ENCODE data around the gene TPRG1.
A peak's percentile ranks its signal among the peaks of the same experiment; 100 is the strongest.
"Not testable (repeated sequence)": the region's sequence is repeated elsewhere in the genome, so short reads cannot be mapped to it uniquely, and the experiment has no call there.

The TPRG1 gene

DNA sequence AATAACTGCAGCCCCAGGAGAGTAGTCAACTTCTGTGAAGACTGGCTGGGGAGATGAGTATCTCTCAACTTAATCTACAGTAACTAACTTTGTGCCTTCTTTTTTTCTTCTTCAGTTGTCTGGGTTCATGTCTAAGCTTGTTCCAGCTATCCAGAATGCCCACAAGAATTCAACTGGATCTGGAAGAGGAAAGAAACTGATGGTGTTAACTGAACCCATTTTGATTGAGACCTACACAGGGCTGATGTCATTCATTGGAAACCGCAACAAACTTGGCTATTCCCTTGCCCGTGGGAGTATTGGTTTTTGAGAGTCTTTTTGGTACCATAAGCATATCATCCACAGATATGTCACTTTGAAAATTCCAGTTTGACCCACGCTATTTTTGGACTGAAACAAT, 148.7 kb downstream of the TPRG1 start:
- no peak for DNase-seq

- no peak for DNase-seq
Observed at GRCh38 chr3:189322339-189322738, 150.6 kb downstream of the TPRG1 start.

DNA sequence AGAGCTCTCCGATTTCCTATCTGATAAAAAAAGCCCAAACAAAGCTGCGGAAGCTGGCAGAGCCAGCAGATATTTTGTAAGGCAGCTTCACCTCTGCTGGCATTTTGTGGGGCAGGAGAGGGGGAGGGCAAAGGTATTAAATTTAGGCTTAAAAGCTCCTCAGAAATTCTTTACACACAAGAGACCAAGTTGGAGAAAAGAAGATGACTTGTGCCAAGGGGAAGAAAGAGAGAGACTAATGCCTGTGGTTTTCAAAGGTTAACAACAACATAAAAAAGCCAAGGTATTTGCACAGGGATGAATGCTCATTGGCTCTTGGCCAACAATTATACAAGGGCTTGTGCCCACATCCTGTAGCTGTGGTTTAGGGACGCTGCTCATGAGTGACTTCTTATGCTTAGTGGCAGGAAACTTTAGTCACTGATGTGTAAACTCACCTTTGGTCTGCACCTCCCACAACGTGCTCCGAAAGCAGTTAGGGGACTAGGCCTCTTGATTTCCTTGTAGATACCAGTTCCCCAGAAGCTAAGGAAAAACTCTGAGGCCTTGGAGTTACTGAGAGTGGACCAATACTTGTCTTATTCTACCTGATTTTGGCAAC, 152.9 kb downstream of the TPRG1 start:
- DNase-seq, result peak; percentile 42 to 67

GRCh38 chr3:189325454-189325853, 153.7 kb downstream of the TPRG1 start:
- DNase-seq, result no peak

- DNase-seq, result not testable (repeated sequence)
Observed at GRCh38 chr3:189329630-189330029, 157.9 kb downstream of the TPRG1 start.

- DNase-seq, result no peak
Observed at GRCh38 chr3:189330066-189330465, 158.3 kb downstream of the TPRG1 start.

DNA sequence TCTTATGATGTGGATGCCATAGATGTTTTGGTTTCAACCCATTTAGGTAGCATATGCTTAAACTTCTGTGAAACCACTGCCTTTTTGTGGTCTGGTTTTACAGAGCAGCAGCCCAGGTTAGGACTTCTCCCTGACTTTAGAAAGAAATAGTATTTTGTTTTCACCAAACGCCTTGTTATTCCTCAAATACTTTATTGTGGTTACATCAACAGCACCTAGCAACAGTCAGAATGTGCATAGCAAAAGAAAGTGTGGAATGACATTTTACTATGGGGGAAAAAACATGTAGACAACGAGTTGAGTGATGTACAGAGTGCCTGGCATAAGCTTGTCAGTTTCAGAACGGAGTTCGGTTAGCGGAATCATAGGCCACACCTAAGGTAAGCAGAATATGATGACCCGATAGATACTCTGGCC, 159.2 kb downstream of the TPRG1 start:
- DNase-seq, result no peak

- DNase-seq, result no peak
Observed at GRCh38 chr3:189334064-189334920, 162.5 kb downstream of the TPRG1 start.

DNA sequence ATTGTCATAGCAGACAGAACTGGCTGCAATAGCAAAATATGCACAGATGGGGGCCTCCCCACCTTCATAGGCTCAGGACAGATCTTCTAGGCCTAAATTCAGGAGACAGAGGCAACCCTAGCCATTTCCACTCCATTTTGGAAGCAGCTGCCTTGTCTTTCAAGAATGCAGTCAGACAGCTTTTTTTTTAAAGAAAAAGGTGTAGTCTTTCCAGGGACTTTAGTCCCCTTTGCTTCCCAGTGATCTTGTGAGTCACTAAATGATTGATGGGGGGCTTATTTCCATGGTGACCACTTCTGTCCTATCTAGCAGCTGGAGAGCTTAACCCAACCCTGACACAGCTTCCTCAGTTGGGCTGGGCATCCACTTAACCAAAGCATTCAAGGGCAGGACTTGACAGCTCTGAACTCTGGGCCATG, 165.9 kb downstream of the TPRG1 start:
- no peak for DNase-seq

DNA sequence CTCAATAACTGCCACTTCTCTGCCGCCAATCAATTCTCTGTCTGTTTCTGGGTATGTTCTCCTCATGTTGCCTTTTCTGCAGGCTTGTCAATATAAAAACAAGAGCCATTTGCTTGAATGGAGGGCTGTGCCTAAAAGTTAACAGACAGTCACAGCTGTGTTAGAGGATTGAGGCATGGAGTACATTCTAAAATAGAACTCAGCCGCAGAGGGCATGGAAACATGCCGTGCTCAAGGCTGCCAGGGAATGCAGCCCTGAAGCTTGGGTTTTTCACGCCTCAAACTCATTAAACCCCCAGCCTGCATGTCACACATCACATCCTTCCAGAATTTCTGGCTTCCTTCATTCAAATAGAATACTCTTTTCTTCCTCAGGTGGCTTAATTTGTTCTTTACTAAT, 166.6 kb downstream of the TPRG1 start:
- DNase-seq, result no peak

DNA sequence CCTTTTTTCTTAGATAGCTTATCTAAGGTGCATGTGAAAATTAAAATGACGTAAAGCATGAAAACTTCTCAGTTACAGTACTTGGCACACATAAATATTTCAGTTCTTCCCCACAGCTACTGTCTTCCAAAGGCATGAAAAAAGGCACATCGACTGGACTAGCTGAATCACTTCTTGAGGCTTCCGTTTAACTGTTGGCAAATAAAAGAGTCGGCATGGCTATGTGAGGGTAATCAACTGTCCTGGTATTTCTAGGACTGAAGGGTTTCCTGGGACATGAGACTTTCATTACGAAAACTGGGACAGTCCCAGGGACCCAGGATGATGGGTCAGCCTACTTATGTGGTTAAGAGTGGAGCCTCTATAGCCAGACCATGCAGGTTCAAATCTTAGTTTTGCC, 168.2 kb downstream of the TPRG1 start:
- DNase-seq, result no peak

GRCh38 chr3:189340680-189341460, 169.1 kb downstream of the TPRG1 start:
- no peak for DNase-seq

- no peak for DNase-seq
Observed at GRCh38 chr3:189342811-189343210, 171.0 kb downstream of the TPRG1 start.

GRCh38 chr3:189344996-189345395, 173.2 kb downstream of the TPRG1 start:
- no peak for DNase-seq

- DNase-seq, result no peak
Observed at GRCh38 chr3:189349772-189350171, 178.0 kb downstream of the TPRG1 start.

DNA sequence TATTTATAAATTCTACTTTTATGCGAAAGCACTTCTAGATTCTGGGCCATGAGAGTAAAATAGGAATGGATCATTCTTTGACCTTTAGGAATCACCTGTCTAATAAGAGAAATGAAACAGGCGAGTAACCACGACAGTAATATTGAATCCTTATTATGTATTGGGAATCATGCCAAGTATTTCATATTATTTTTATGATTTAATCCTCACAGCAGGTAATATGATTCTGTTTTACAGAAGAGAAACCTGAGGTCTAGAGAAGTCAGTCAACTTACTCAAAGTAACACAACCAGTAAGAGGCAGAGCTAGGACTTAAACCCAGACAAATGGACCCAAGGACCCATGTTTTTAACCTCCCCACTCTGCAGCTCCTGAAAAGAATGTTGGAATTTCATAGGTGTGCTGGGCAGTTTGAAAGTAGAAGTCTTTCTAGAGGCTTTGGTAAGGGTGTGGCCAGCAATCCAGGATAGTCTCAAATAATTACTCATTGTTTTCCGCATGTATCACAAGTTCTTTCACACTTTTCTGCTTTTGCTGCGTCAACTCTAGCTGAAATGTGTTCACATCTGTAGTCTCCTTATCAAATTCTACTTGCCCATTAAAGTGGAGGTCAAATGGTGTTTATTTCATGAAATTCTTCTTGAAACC, 181.7 kb downstream of the TPRG1 start:
- no peak for DNase-seq

GRCh38 chr3:189353988-189354889, 182.5 kb downstream of the TPRG1 start:
- no peak for DNase-seq

- no peak for DNase-seq
Observed at GRCh38 chr3:189355115-189355480, 183.3 kb downstream of the TPRG1 start.

DNA sequence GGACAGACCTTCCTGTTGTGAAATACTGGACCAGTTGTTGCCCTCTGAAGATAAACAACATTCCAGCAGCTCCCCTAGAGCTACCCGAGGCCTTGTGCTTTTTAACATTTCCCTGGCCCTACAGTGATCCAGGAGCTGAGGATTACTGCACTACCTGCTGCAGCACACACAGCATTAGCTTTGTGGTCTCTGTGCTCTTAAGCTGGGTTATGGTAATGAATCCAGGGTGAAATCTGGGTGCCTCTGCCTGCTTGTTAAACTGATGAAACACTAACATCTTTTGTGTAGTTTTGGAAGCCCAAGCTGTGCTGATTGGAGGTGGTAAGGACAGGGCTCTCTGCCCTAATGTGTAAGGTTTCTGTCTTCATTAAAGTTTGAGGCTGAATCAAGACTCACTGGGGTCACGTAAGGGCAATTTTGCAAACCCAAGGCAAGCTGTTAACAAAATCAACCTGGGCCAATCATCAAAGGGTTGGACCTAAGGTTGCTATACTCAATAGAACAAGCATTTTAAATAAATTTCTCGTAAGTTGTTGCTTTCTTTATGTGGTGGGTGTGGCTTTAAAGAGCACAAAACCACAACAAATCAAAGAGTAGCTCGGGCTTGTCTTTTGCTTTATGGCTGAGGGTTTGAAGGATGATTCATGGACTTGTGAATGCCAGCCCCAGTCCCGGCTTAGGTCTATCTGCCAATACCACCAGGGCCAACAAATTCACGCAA, 183.9 kb downstream of the TPRG1 start:
- DNase-seq, result no peak

GRCh38 chr3:189360291-189360690, 188.5 kb downstream of the TPRG1 start:
- DNase-seq, result no peak

DNA sequence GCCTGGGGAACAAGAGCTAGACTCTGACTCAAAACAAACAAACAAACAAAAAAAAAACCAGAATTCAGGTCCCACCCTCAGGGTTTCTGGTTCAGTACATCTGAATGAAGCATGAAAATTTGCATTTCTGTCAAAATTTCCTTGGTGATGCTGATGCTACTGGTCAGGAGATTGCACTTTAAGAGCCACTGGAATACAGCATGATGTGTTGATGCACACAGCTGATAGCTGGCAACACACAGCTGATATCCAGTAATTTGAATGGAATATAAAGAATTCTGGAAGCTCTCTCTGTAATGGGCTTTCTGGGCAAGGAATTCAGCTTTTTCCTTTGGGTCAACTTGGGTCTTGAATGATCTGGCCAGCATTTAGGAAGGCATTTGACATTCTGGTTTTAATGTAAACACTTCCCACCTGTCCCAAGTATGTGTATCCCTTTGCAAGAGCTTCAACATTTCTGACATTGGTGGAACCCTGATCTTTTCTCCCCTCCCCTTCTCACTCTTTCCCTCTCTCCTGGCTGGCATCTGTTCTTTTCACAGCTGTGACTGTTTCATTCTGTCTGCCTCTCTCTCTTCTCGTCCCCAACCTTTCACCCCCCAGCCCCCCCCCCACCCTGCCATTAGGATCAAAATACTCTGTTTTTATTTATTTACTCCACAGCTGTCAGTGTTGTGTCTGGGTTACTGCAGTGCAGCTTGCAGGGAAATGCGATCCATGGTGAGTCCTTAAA, 189.5 kb downstream of the TPRG1 start:
- DNase-seq, result no peak
